OCI-LY1 (cell line): Measurements from ENCODE around the gene ARL14.

Experiments used
- H2AFZ ChIP-seq: fragments of 200-600 bp; sonication (generic), shearing (Covaris generic); 2 replicates; pipeline ENCODE4 v1.6.0; 2014; ENCODE audit warnings: antibody characterized with exemption, mild to moderate bottlenecking, low read length
- H3F3A ChIP-seq: fragments of 200-600 bp; sonication (generic), shearing (Covaris generic); 2 replicates; pipeline ENCODE4 v1.6.0; 2014; ENCODE audit warnings: mild to moderate bottlenecking, antibody characterized with exemption, low read length, moderate library complexity; ENCODE audit not compliant: insufficient read depth
- H3K27ac ChIP-seq: fragments of 200-600 bp; sonication (generic); 2 replicates; pipeline ENCODE4 v1.5.1; 2014; ENCODE audit warnings: low read length, mixed run types, mild to moderate bottlenecking, low read depth; ENCODE audit not compliant: poor library complexity, severe bottlenecking
- H3K27me3 ChIP-seq: fragments of 200-600 bp; sonication (generic); 2 replicates; pipeline ENCODE4 v1.6.0; 2014; ENCODE audit warnings: antibody characterized with exemption, mild to moderate bottlenecking, low read length, moderate library complexity; ENCODE audit not compliant: insufficient read depth
- H3K36me3 ChIP-seq: fragments of 200-600 bp; sonication (generic); 2 replicates; pipeline ENCODE4 v1.6.1; 2014; ENCODE audit warnings: mild to moderate bottlenecking, antibody characterized with exemption, low read length, moderate library complexity, mixed read lengths; ENCODE audit not compliant: insufficient read depth
- H3K4me1 ChIP-seq: fragments of 200-600 bp; sonication (generic); 2 replicates; pipeline ENCODE4 v1.5.1; 2014; ENCODE audit warnings: mild to moderate bottlenecking, low read length, moderate library complexity; ENCODE audit not compliant: insufficient read depth, severe bottlenecking
- H3K4me2 ChIP-seq: fragments of 200-600 bp; sonication (generic), shearing (Covaris generic); 2 replicates; pipeline ENCODE4 v1.6.1; 2014; ENCODE audit warnings: low read length
- H3K4me3 ChIP-seq: fragments of 200-600 bp; sonication (generic); 2 replicates; pipeline ENCODE4 v1.5.1; 2014; ENCODE audit warnings: low read length, low read depth, mild to moderate bottlenecking, mixed read lengths; ENCODE audit not compliant: poor library complexity, severe bottlenecking
- H3K79me2 ChIP-seq: fragments of 200-600 bp; shearing (Covaris generic); 2 replicates; pipeline ENCODE4 v1.6.1; 2016; ENCODE audit warnings: mixed run types, low read length, mixed read lengths; ENCODE audit not compliant: insufficient read depth
- H3K9ac ChIP-seq: fragments of 200-600 bp; sonication (generic), shearing (Covaris generic); 2 replicates; pipeline ENCODE4 v1.6.1; 2014; ENCODE audit warnings: mild to moderate bottlenecking, low read length, mixed read lengths
- H3K9me2 ChIP-seq: fragments of 200-600 bp; sonication (generic), shearing (Covaris generic); 2 replicates; pipeline ENCODE4 v1.6.1; 2014; ENCODE audit warnings: low read depth, mild to moderate bottlenecking, low read length, mixed read lengths
- H3K9me3 ChIP-seq: fragments of 200-600 bp; shearing (Covaris generic); 2 replicates; pipeline ENCODE4 v1.6.1; 2014; ENCODE audit warnings: low read length, mixed read lengths
- H4K20me1 ChIP-seq: fragments of 200-600 bp; sonication (generic), shearing (Covaris generic); 2 replicates; pipeline ENCODE4 v1.6.0; 2016; ENCODE audit warnings: mild to moderate bottlenecking, low read length; ENCODE audit not compliant: insufficient read depth
- CTCF ChIP-seq: fragments of 200-600 bp; sonication (generic), shearing (Covaris generic); IDR thresholded peaks from 2 replicates; pipeline ENCODE4 v1.5.1; 2017; ENCODE audit warnings: mild to moderate bottlenecking, antibody characterized with exemption, low read length, moderate library complexity, mixed read lengths
- EZH2 ChIP-seq: fragments of 200-600 bp; sonication (generic), shearing (Covaris generic); IDR thresholded peaks from 2 replicates; pipeline ENCODE4 v1.8.0; 2017; ENCODE audit warnings: borderline replicate concordance, mixed run types, mild to moderate bottlenecking, antibody characterized with exemption, low read length, moderate library complexity, mixed read lengths

ARL14 gene

DNA sequence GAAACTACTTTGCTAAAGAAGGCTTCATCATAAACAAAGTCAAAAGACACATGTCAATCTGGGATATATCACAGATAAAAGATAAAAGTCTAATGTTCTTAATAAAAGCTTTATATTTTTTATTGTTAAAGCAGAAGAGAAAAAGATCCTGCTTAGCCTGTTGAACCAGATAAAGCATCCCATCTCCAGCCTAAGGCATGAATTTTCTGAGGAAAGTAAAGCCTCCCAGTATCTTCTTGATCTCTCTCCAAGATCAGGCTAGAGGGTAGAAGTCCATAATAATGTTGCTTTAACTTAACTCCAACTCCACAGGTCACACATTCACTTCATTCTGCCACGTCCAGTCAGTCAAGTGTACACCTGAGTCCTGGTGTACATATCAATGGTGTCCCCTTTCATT lies 14.2 kb downstream of the ARL14 start:
- H3K36me3 ChIP-seq = no peaks in the 10 kb centered on the region

GRCh38 chr3:160691962-160692361 lies 15.0 kb downstream of the ARL14 start:
- no peak overlapping the region for H3K27ac ChIP-seq
- H3K79me2 ChIP-seq = no peaks in the 10 kb centered on the region
- TF ChIP-seq CTCF (no peak), EZH2 (no peak)
- no peaks in the 10 kb centered on the region for H4K20me1 ChIP-seq
- H3K9ac ChIP-seq = no peak overlapping the region
- H3K4me3 ChIP-seq = no peak overlapping the region
- H3F3A ChIP-seq = no peaks in the 10 kb centered on the region
- no peak overlapping the region for H2AFZ ChIP-seq
- H3K4me2 ChIP-seq = no peak overlapping the region
- no peaks in the 10 kb centered on the region for H3K27me3 ChIP-seq
- H3K4me1 ChIP-seq = no peaks in the 10 kb centered on the region
- H3K36me3 ChIP-seq = no peaks in the 10 kb centered on the region
- no peaks in the 10 kb centered on the region for H3K9me2 ChIP-seq
- H3K9me3 ChIP-seq = no peaks in the 10 kb centered on the region

More for the DNA sequence above, 14.2 kb downstream of the ARL14 start:
- no peak overlapping the region for H3K9ac ChIP-seq
- H3K4me3 ChIP-seq = no peak overlapping the region
- H3K79me2 ChIP-seq = no peaks in the 10 kb centered on the region
- no peaks in the 10 kb centered on the region for H3K9me3 ChIP-seq
- H3K27me3 ChIP-seq = no peaks in the 10 kb centered on the region
- TF ChIP-seq EZH2 = no peak
- no peak for TF ChIP-seq CTCF
- H3K27ac ChIP-seq = no peak overlapping the region
- H2AFZ ChIP-seq = no peak overlapping the region
- H4K20me1 ChIP-seq = no peaks in the 10 kb centered on the region
- H3K4me2 ChIP-seq = no peak overlapping the region
- H3F3A ChIP-seq = no peaks in the 10 kb centered on the region
- no peaks in the 10 kb centered on the region for H3K4me1 ChIP-seq
- no peaks in the 10 kb centered on the region for H3K9me2 ChIP-seq

GRCh38 chr3:160693191-160693590 lies 16.2 kb downstream of the ARL14 start:
- Histone ChIP-seq H3K27me3 (no peaks in the 10 kb centered on the region), H3K4me1 (no peaks in the 10 kb centered on the region), H3K4me2 (no peak overlapping the region), H3F3A (no peaks in the 10 kb centered on the region), H3K9me3 (no peaks in the 10 kb centered on the region), H3K79me2 (no peaks in the 10 kb centered on the region), H3K36me3 (no peaks in the 10 kb centered on the region), H3K9ac (no peak overlapping the region), H2AFZ (no peak overlapping the region), H3K9me2 (no peaks in the 10 kb centered on the region), H3K27ac (no peak overlapping the region), H4K20me1 (no peaks in the 10 kb centered on the region), H3K4me3 (no peak overlapping the region)
- TF ChIP-seq CTCF = no peak
- no peak for TF ChIP-seq EZH2
